NCI-H524 treated with DMSO at 0.1 percent for 48 hours (cell line): ENCODE results near the gene ZNF366.

ENCODE experiments used
- DNase-seq: peaks from one replicate; lab custom pipeline; 2025; lab: John Stamatoyannopoulos, UW

ZNF366 gene

DNA sequence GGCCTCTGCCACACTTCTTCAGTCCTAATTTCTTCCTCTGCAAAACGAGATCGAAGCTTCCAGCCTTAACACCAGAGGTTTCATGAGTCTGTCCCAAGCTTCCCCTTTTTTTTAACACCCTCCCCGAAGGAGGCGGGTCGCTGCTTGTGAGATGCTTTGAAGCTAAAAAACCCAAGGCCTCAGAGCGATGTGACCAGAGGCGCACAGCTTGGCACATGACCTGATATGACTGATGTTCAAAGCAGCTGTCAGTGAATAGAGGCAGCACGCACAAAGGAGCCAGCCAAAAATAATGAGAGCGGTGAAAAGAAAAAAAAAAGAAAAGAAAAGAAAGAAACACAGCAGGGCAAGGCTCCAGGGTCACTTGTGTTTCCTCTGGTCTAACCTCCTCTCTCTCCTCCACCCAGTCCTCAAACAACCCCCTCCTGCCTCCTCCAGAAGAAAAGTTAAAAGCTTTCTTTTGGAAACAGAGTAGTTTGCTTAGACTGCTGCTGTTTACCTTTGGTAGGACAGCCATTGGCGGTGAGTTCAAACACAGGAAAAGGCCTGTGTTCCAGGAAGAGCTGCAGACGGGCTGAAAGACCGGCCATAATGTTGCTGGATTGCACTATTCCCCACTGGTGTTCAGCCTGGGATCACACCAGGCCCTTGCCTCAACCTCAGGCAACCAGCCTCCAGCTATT, 10.9 kb upstream of the ZNF366 start:
- no peak for DNase-seq

- DNase-seq: no peak
Measured at GRCh38 chr5:72516916-72517315, 9.7 kb upstream of the ZNF366 start.

DNA sequence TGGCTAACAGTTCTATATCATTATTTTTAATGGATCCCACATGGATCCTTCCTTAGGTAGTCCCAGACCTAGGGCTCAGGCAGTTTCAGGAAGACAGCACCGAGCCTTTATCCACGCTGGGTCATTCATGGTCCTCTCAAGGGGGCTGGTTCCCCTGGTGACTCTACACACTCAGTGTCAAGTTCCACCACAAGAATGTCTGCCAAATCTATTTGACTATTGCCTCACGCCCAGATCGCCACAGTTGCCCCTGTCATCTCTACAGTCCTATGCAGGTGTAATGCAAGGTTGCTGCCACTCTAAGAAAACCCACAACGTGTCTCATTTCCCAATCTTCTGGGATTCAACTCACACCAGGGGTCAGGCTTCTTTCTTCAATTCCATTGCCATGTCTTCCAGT, 8.0 kb upstream of the ZNF366 start:
- DNase-seq: no peak

DNA sequence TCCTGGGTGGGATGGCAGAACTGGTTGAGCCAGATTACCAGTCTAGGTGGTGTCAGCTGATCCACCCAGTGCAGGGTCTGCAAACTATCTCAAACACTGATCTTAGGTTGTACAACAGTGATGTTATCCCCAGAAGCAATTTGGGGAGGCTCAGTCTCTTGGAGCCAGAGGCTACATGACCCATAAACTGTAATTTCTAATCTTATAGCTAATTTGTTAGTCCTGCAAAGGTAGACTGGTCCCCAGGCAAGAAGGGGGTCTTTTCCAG, 5.3 kb upstream of the ZNF366 start:
- no peak for DNase-seq

DNA sequence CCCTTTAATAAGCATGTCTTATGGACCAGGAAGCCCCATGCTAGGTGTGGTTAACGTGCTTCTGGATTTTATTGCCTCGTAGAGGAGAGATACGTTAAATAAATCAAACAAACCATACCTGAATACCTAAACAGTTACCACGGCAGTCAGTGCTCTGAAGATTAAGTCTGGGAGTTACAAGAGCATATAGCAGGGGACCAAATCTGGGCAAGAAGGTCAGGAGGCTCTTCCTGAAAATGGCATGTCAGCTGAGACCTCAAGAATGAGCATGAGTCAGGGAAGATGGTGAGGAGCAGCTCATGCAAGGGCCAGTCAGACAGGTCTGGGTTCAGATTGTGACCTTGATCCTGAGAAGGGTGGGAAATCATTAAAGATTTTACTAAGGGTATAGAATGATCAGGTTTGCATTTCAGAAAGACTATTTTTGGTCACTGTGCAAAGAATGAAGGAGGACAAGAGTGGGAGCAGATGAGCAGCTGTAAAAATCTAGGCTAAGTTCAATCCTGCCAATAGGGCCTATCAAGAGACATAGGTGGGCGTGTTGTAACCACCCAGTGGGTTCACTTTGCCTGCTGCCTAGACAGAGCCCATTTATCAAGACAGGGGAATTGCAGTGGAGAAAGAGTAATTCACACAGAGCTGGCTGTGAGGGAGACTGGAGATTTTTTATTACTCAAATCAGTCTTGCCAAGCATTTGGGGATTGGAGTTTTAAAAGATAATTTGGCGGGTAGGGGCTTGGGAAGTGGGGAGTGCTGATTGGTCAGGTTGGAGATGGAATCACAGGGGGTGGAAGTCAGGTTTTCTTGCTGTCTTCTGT, 4.8 kb upstream of the ZNF366 start:
- no peak for DNase-seq

DNA sequence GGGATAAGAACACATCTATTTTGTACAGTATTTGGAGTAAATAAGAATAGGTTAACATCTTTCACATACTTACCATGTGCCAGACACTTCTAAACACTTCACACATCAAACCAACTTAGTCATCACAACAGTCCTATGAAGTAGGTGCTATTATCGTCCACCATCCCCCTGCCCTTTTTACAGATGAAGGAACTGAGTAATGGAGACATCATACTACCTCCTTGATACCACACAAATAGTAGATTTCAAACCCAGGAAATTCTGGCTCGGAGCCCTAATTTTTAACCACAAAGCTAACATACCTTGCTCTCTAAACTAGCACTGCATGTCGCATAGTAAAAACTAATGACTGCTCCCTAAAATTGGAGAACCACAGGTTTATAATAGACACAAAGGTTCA, 4.2 kb upstream of the ZNF366 start:
- no peak for DNase-seq

DNA sequence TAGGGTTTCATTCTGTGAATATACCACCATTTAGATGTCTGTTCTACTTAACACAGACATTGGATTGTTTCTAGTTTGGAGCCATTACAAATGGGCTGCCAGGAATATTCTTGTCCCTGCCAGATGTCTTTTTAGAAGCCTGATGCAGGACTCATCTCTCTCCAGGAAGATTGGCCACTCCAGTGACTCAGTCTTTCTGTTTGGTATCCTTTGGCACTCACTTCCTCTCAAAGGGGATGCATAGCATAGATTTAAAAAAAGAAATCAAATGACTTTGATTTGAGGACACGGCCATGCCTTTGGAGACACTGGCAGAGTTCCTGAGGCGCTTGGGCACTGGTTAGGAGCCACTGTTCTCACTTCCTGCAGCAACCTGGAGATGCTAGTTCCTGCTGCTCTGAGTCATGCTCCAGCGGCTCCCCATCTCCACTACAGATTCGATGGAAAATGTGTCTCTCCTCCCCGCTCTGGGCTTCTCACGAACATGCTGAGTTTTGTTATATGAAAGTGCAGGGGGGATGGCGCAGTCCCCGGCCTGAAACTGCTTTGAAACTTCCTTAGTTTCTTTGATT, 3.5 kb upstream of the ZNF366 start:
- no peak for DNase-seq

- DNase-seq: no peak
Measured at GRCh38 chr5:72509401-72509800, 2.2 kb upstream of the ZNF366 start.

DNA sequence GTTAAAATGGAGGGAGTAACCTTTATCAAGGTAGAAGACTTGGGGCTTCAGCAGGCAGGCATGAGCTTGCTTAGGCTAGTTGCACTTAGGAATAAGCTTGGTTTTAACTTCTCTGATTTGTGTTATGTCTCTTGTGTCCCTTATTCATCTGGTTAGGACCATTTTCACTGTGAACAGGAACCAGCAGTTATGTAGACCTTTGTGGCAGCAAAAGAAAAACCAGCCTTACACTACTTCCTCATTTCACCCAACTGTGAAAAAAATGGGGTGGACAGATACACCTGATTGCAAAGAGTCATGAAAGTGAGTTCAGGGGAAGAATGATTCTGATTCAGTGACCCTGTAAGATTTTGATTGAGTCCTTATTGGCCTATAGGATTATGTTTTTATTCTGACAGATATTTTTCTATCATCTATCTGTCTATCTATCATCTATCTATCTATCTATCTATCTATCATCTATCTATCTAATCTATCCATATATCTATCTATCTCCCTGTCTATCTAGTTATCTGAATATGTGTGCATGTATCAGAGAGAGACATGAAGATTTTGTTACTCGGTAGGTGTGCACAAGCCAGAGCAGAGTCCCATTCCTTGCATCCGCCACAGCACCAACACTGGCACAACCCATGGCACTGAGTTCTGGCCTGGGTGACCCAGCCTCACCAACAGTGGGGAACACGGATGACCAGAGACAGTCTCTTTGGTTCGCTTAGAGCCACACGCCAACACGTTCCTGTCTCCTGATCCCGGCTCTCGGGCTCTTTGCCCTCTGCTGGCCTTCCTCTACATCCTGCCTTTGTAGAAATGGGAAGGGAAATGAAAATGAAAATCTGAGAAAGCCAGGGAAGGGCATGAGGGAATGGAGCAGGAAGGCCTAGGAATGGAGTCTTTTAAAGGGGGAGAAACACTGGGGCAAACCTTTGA, 1.3 kb upstream of the ZNF366 start:
- no peak for DNase-seq

DNA sequence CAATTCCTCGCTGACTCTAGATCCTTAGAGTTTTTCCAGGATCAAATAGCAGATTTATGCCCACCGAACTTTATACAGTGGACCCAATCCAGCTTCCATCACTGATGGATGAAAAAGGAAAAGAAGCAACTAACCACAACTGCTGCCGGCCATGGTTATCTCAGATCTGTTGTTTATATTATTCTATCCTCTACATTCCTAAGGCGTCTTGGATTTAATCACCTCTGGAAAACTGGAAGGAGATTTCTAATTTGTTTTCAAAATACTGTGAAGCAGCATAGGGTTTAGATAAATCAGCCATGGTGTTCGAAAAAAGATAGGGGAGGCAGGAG, 663 bp upstream of the ZNF366 start:
- DNase-seq: no peak

DNA sequence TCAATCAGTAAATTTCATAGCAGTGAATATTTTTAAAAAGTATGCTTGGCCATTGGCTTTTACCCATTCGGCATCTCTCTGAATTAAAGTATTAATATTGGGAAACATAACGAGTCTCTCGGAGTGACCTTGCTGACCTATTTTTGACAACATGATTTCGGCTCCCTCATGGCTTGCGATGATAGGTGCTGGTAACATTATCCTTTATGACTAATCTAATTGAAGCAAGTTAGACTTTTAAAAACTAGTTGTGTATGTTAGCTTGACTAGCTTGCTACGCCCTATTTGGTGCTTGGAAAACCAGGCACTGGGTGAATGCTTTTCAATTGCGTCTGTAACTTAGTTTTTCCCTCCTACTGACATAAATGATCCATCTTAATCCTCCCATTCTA, 1.1 kb downstream of the ZNF366 start:
- DNase-seq: no peak

DNA sequence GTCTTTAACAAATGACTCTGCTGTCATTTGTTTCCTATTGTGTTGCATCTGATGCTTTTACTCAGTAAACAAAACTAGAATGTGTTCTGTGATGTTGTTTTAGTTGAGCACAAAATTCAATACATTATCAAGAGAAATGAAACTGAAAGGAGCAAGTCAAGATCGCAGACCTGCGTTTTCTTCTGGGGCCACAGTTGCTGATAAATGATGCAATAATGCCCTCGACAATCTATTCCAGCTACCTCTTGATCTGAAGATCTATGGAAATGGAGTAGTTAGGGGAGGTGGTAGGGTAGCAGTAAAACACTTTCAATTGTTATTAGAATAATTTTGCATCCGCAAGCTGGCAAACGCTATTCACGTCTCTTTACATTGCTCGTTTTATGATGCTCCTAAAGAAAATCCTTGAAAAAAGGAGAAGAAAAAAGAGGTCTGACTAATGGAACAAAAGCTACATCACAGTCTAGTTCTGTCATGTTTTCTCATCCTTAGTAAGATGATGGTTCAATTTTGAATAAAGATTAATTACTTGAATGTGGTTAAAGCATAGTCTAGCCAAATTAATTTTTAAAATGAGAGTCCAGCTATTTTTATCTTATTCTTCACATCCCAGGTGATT, 1.6 kb downstream of the ZNF366 start:
- DNase-seq: no peak

GRCh38 chr5:72505016-72505415, 2.2 kb downstream of the ZNF366 start:
- no peak for DNase-seq

DNA sequence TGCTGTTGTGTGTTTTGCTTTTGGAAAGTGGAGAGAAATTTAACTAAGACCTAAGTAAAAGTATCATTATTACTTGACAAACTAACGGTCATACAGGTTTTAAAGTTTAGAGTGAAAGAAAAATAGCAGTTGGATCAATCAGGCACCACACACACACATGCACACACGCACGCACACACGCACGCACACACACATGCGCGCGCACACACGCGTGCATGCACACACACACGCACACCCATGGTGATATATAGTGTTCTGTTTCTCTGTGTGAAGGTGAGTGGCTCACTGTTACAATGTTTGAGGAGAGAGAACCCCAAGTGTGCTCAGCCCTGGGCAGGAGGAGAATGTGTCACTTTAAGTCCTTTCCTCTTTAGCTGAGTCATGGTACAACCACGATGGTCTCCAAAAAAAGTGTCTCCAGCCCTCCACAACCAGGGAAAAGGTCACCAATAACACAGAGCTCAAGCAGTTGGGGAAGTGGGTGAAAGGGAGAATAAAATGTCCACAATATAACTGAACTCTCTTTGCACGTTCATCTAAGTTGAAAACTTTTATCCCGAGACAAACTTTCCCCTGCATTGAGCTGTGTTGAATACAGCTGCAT, 3.2 kb downstream of the ZNF366 start:
- DNase-seq: no peak

GRCh38 chr5:72501488-72501887, 5.7 kb downstream of the ZNF366 start:
- no peak for DNase-seq

DNA sequence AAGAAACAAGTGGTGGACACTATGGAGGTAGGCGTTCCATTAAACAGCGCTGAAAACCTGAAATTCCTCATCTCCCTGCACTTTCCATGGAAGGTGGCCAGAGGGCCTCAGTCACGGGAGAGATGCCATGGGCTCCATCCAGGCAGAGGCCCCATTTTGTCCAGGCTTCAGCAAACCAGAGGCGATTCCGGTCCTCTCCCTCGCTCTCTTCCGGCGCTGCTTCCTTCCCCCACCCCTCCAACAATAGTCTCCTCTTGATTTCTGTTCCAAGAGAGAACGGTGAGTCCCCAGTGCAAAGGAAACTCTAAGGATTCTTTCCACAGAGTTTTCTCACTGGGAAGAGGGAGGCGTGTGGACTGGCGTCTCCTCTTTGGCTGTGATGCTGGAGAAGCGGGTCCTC, 7.5 kb downstream of the ZNF366 start:
- DNase-seq: no peak

DNA sequence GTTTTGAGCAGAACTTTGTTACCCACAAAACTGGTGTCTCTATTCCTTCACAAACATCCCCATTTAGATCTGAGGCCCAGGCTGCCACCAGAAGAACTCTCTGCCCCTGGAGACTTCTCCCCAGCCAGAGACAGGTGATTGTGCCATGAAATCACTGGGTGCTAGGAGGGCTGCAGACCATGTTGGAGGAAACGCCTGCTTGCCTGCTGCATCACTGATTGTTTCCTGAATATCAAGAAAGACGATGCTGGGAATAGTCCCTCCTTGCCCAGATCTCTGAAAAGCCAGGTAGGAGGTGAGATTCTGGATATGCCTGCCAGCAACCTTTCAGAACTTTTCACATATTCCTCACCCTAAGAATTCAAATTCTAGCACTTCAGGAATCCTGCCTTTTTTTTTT, 8.1 kb downstream of the ZNF366 start:
- no peak for DNase-seq

DNA sequence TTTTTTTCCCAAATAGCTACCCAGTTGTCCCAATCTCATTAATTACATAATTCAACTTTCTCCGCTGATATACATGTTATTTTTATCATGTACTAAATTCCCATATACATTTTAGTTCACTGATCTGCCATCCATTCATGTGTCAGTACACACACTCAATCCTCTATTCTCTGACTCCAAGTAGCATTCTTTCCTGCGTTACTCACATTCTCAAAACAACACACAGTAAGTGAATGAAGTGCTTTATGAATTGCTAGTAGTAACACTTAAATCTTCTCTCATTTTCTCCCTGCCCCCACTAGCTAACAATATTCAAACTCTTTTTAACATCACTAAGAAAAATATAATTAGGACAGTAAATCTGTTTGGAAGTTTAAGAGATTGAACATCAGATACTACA, 8.9 kb downstream of the ZNF366 start:
- DNase-seq: no peak

DNA sequence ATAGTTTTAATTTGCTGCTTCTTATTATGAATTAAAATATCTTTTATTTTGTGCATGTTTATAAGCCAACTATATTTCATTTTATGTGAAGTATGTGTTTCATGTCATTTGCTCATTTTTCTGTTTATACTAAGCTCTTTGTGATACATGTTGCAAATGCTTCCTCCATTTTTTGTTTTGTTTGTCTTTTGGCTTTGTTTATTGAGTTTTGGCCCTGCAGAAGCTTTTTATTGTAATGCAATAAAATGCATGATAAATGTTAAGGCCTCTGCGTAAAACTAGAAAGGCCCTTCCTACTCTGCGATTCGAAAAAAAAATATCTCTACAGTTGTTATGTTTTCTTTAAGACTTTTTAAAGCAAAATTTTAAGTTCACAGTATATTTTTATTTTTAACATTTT, 9.4 kb downstream of the ZNF366 start:
- no peak for DNase-seq

DNA sequence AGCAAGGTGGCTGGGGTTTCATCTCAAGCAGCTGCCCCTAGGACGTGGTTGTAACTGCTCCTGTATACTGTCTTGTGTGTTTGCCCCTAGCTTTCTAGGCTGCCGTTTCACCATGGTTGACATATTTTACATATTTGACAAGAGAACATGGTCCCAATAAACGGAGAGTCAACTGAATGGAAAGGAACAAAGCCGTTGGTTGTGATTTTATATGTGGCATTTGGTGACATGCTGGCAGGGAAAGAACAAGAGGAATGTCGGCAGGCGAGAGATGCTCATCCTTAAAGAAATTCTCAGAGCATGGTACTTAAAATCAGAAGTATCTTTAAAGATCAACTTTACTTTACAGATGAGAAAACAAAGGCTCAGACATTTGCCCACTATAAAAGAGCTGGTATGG, 11.8 kb downstream of the ZNF366 start:
- no peak for DNase-seq

- DNase-seq: no peak
Measured at GRCh38 chr5:72494623-72495124, 12.5 kb downstream of the ZNF366 start.

DNA sequence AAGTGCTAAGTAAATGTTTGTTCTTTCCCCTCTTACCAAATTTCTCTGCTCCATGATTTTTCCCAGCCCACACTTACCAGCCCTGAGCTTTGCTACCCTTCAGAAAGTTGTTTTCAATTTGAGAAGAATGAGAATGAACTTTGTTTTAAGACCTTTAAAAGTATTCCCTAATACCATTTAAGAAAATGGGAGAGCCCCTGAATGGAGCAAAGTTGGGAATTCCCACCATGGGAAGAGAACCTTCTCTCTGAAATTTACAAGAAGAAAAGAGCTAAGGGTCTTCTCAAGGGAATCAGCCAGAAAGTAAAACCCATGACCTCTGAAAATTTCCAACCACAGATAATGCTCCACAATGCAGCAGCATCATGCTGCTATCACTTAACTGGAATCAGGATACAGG, 17.7 kb downstream of the ZNF366 start:
- no peak for DNase-seq
